Glutamatergic neuron (in vitro differentiated cells): ENCODE measurements around the gene REPS2. TPM values are rescaled to one million over a fixed set of nuclear protein-coding genes. Genes with fewer than 3 reads are reported as not detected.

Experiments
- DNase-seq: peaks from one replicate; pipeline ENCODE4 v3.0.0; 2022
- H3K27ac Mint-ChIP-seq: one replicate; pipeline ENCODE4 v1.8.0; 2020; ENCODE audit warnings: mild to moderate bottlenecking, mixed read lengths, inconsistent platforms; ENCODE audit not compliant: unreplicated experiment
- H3K27me3 Mint-ChIP-seq: one replicate; pipeline ENCODE4 v1.8.0; 2020; ENCODE audit warnings: mild to moderate bottlenecking, moderate library complexity, mixed read lengths, inconsistent platforms; ENCODE audit not compliant: unreplicated experiment
- H3K36me3 Mint-ChIP-seq: one replicate; pipeline ENCODE4 v1.8.0; 2020; ENCODE audit warnings: mild to moderate bottlenecking, mixed read lengths, inconsistent platforms; ENCODE audit not compliant: unreplicated experiment
- H3K4me1 Mint-ChIP-seq: one replicate; pipeline ENCODE4 v1.8.0; 2020; ENCODE audit warnings: mild to moderate bottlenecking, low read depth, mixed read lengths, inconsistent platforms; ENCODE audit not compliant: unreplicated experiment
- H3K4me3 Mint-ChIP-seq: one replicate; pipeline ENCODE4 v1.8.0; 2020; ENCODE audit warnings: mild to moderate bottlenecking, mixed read lengths, inconsistent platforms; ENCODE audit not compliant: unreplicated experiment
- H3K9me3 Mint-ChIP-seq: one replicate; pipeline ENCODE4 v1.8.0; 2020; ENCODE audit warnings: mild to moderate bottlenecking, moderate library complexity, mixed read lengths, inconsistent platforms; ENCODE audit not compliant: unreplicated experiment
- CTCF ChIP-seq: fragments of 200-600 bp; sonication (generic); IDR thresholded peaks from one replicate; pipeline ENCODE4 v1.5.0; 2021; ENCODE audit not compliant: partially characterized antibody, unreplicated experiment
- total RNA-seq: library from RNA; stranded (reverse); fragmentation: NEBNext Ultra II Directional; extraction: Animal tissue kit (Norgen Biotek cat#: 25700); gene quantifications from one replicate; pipeline ENCODE4 v1.2.1, GENCODE V29; 2021; ENCODE audit not compliant: unreplicated experiment

REPS2 gene
- total RNA-seq, 1 donor from 2014 or later, result 3.1 TPM

GRCh38 chrX:17036171-17036961 is 89.9 kb downstream of the REPS2 start:
- no peak overlapping the region for H3K27ac Mint-ChIP-seq
- no peak overlapping the region for H3K4me3 Mint-ChIP-seq
- H3K36me3 Mint-ChIP-seq, result peaks cover 4% of the 10 kb centered on the region
- H3K27me3 Mint-ChIP-seq, result no peaks in the 10 kb centered on the region
- H3K9me3 Mint-ChIP-seq, result no peaks in the 10 kb centered on the region
- no peak for TF ChIP-seq CTCF
- H3K4me1 Mint-ChIP-seq, result peaks cover 3% of the 10 kb centered on the region
- no peak for DNase-seq

GRCh38 chrX:17038277-17038676 is 91.8 kb downstream of the REPS2 start:
- Mint-ChIP-seq H3K27me3 (no peaks in the 10 kb centered on the region), H3K36me3 (peaks cover 1% of the 10 kb centered on the region), H3K4me3 (no peak overlapping the region), H3K27ac (no peak overlapping the region), H3K9me3 (no peaks in the 10 kb centered on the region), H3K4me1 (peaks cover under 1% of the 10 kb centered on the region)
- no peak for DNase-seq
- TF ChIP-seq CTCF, result no peak

GRCh38 chrX:17038681-17039161 is 92.3 kb downstream of the REPS2 start:
- H3K4me3 Mint-ChIP-seq, result no peak overlapping the region
- no peak for TF ChIP-seq CTCF
- H3K27ac Mint-ChIP-seq, result no peak overlapping the region
- no peaks in the 10 kb centered on the region for H3K36me3 Mint-ChIP-seq
- DNase-seq, result no peak
- no peaks in the 10 kb centered on the region for H3K9me3 Mint-ChIP-seq
- no peaks in the 10 kb centered on the region for H3K4me1 Mint-ChIP-seq
- no peaks in the 10 kb centered on the region for H3K27me3 Mint-ChIP-seq

- H3K36me3 Mint-ChIP-seq, result no peaks in the 10 kb centered on the region
- no peaks in the 10 kb centered on the region for H3K9me3 Mint-ChIP-seq
- TF ChIP-seq CTCF, result no peak
- H3K4me1 Mint-ChIP-seq, result no peaks in the 10 kb centered on the region
- H3K27me3 Mint-ChIP-seq, result no peaks in the 10 kb centered on the region
- DNase-seq, result no peak
- no peak overlapping the region for H3K27ac Mint-ChIP-seq
- no peak overlapping the region for H3K4me3 Mint-ChIP-seq
These were observed 93.4 kb downstream of the REPS2 start for GRCh38 chrX:17039826-17040225.

GRCh38 chrX:17040711-17041110 is 94.3 kb downstream of the REPS2 start:
- no peak overlapping the region for H3K4me3 Mint-ChIP-seq
- no peak overlapping the region for H3K27ac Mint-ChIP-seq
- DNase-seq, result no peak
- H3K4me1 Mint-ChIP-seq, result no peaks in the 10 kb centered on the region
- TF ChIP-seq CTCF, result no peak
- no peaks in the 10 kb centered on the region for H3K27me3 Mint-ChIP-seq
- no peaks in the 10 kb centered on the region for H3K36me3 Mint-ChIP-seq
- no peaks in the 10 kb centered on the region for H3K9me3 Mint-ChIP-seq
